Stimulated activated CD4-positive, alpha-beta T cell treated with anti-CD3 and anti-CD28 coated beads, Interleukin-1b, Interleukin-23, amount 100 ng/mL, for 4 hours (primary cell): ENCODE measurements around the gene ATOSB.
A peak's percentile ranks its signal among the peaks of the same experiment; 100 is the strongest.

ENCODE experiments used
- DNase-seq, 2 donors: peaks; one replicate each; pipeline ENCODE4 v3.0.0-alpha.2; 2020; ENCODE audit warnings: low read depth in 2 of 2

ATOSB gene

GRCh38 chr9:35114113-35114839 is 1.4 kb downstream of the ATOSB start:
- DNase-seq, result peak; percentile 34 to 40

DNA sequence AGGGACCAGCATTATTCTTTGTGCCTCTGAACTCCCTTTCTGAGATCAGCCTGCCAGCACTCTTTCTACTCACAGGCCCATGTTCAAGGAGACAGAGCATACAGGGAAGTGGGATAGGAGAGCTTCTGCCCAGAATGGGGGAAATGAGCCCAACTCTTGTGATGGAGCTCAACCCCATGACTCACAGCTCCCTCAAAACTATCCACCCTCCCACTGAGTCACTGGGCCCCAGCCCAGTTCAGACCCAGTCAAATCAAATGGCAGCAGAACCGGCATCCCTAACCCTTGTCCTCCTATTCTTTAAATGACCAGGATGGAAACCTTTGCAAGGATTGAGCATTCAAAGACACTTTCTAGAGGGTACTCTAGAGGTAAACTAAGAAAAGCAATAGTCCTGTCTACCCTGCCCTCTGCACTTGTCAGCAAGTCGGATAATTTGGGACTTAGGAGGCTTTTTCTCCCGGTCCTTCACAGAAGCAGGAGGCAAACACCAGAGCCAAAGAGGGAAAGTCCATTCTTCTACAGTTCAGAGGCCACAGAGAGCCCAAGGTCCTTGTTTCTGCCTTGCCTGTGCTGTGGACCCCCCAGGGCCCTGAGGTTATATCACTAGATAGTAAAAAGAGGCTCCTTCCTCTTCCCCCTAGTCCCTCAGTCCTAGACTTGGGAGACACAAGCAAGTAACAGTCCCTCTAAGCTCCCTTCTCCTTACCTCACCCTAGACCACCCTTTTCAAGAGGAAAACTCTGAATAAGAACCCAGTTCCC is 3.2 kb downstream of the ATOSB start:
- no peak for DNase-seq

GRCh38 chr9:35111001-35111933 is 4.4 kb downstream of the ATOSB start:
- peak; percentile 93 to 95 for DNase-seq

- no peak for DNase-seq
These were observed 5.3 kb downstream of the ATOSB start for GRCh38 chr9:35110327-35110761.

GRCh38 chr9:35108946-35109575 is 6.6 kb downstream of the ATOSB start:
- DNase-seq, result no peak

- DNase-seq, result no peak
These were observed 7.2 kb downstream of the ATOSB start for GRCh38 chr9:35108461-35108860.

DNA sequence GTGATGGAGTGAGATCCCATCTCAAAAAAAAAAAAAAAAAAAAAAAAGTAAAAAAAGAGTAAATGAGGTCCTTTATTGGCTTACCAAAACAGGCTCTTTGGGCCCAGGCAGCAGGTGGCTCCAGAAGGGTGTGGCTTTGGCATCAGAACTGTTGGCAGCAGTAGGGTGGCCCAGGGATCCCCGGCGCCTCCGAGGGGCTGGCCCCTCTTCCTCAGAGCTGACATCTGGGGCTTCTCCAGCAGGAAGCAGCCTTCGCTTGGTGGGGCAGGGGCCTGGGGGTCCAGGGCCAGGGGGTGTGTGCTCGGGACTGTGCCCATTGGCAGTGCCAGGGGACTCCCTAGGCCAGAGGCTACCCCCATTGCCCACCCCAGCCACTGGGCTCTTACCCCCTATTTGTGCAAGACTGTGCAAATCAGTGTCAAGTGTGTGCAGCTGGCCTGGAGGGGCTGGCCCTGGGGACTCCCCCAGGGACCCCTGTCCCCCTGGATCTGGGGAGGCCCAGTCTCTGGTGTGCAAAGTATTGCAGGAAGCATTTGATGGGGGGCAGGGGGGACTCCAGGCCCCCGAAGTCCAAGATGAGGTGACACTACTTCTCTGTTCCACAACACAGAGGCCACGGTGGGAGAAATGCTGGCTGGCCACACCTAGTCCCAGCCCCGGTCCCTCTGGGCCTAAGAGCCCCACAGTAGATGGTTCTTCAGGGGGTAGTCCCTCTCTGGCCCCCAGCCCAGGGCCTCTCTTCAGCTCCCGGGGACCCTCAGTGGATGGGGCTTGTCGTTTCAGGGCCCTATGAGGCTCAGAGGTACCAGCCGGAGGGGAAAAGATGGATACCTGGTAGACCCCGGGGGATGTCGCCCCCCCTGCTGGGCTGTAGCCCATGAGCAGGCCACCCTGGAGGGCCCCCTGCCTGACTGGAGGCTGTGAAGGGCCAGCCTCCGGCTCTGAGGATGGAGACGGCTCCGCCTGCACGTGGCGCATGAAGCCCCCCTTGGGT is 8.1 kb downstream of the ATOSB start:
- DNase-seq, result no peak

- DNase-seq, result no peak
These were observed 9.3 kb downstream of the ATOSB start for GRCh38 chr9:35106343-35106730.

DNA sequence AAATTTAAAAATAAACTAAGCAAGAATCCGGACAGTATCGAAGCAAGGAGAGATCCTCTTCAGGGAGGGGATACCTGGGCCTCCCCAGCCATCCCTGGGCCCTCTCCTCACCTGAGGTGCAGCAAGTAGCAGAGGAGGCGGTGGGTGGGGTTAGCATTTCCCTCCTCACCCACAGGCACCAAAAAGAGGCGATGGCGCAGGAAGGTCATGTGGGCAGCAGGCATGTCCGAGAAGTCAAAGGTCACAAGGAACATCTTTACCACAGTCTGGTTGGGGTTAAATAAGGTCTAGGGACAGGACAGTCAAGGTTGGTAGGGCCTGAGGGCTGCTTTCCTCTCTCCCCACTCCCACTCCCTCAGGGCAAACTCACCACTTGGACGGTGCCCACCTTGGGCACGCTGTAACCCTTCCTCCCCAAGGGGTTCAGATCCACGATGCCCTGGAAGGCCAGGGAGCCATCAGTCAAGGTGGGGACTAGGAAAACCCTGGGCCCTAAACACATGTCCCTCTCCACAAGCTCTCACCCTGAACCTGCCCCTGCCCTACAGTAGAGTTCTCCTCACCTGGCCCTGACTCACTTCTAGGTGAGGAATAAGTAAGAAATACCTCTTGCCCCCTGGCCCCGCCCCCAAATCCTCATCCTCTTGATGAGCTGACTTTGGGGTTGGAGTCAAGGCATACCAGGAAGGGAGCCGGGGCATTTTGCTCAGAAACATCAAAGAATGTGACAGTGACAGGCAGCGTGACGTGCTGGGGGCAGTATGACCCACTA is 9.9 kb downstream of the ATOSB start:
- DNase-seq, result no peak

DNA sequence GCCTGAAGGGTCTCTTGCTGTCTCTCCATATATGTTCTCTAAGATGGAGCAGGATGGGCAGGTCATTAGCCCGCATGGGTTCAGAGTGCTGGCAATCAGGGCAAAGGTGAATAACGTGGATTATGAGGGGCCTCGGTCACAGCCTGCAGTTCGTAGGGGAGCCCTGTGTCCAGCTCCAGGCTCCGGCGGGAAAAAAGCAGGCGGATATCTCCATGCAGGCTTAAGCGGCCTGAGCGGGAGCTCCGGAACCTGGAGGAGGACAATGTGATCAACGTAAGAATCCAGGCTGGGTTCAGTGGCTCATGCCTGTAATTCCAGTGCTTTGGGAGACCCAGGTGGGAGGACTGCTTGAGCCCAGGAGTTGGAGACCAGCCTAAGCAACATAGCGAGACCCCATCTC is 10.5 kb downstream of the ATOSB start:
- no peak for DNase-seq

DNA sequence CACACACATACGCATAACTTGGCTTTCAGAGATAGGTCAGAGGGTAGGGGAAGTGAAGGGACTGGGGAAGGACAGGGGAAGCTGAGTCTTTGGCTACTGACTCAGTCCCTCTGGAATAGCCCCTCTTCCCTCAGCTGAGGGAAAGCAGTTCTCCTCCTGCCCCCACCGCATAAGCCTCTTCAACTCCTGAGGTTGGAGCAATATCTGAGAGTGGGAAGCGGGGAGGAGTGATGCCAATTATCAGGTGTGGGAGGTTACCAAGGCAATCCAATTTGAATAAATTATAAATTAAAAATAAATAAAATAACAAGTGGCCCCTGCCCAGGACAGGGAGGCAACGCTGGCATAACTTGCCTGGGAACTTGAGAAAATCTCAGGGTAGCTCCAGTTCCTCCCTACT is 11.1 kb downstream of the ATOSB start:
- DNase-seq, result no peak

- DNase-seq, result no peak
These were observed 11.9 kb downstream of the ATOSB start for GRCh38 chr9:35103660-35104191.

DNA sequence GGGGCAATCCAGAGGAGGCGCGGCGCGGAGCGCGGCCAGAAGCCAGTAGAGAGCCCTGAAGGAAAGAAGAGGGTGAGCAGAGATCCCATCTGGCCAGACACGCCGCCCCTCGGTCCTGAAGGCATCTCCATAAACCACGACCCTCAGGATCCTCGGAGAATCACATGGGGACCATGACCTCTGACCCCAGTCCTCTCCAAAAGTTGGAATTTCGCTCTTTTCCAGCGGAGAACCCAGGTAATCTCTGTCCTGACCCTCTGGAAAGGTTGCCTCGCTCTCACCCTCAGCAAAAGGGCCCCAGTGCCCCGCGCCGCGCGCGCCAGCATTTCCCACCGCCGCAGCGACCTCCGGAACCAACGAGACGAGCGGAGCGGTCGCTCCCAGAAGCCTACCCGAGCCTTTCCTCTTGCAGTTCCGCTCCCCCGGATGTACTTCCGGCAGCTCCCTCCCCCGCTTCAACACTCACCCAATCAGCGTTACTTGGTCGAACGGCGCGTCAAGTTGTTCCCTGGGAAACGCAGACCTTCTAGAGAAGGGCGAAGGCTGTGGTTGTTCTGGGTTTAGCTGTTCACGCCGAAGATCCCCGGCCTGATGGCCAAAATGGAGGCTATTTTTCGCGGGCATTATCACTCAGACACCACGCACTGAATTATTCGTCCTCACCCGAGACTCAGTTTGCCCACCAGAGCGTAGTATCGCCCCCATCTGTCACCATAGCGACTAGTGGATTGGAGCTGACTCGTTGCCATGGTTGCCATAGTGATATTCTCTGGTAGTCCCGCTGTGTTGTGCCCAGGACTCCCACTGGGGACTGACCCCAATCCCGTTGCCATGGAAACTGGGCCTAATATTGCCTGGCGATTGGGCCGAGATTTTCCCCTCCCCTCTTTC is 12.6 kb downstream of the ATOSB start, which contains the start of gene STOML2:
Gene STOML2 (minus strand): TSS at position 363 of the 891 bp plus-strand sequence. CDS start 37 bp downstream, at position 326.
- DNase-seq, result peak; percentile 79 to 83

DNA sequence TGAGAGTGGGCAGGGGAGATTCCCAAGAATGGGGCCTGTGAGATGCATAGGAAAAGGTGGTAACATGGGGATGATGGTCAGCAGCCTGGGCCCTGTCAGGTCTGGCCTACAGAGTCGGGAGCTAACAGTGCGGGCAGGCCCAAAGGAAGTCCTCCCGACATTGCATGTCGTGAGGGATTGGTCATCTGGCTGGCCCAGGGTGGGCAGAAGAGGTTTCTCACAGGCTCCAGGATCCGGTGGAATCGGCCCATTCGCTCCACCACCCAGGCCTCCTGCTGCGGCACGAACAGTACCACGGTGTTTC is 13.2 kb downstream of the ATOSB start:
- no peak for DNase-seq

GRCh38 chr9:35097573-35097972 is 18.1 kb downstream of the ATOSB start:
- no peak for DNase-seq

GRCh38 chr9:35096035-35096849 is 19.4 kb downstream of the ATOSB start, which contains the start of gene PIGO:
Gene PIGO, minus strand, starts transcription at chr9:35096591. Its CDS starts 1,026 bp downstream, at chr9:35095565.
- peak; percentile 83 to 87 for DNase-seq

- no peak for DNase-seq
These were observed 24.1 kb downstream of the ATOSB start for GRCh38 chr9:35091536-35091935.
